CD8-positive, alpha-beta memory T cell (primary cell): ENCODE data around the gene SETD2. TPM values are rescaled to one million over a fixed set of nuclear protein-coding genes. Genes with fewer than 3 reads are reported as not detected.

Source experiments
- CTCF ChIA-PET: fragments of 350-600 bp; sonication (Branson Sonifier 250); formaldehyde crosslinking; loops from one replicate; lab custom pipeline; 2021; ENCODE audit warnings: antibody characterized with exemption; lab: Charles Lee
- POLR2A ChIA-PET: fragments of 350-600 bp; sonication (Branson Sonifier 250); formaldehyde crosslinking; loops from one replicate; lab custom pipeline; 2021; ENCODE audit warnings: antibody characterized with exemption; lab: Charles Lee
- DNase-seq, 5 donors: peaks; one replicate each; pipeline versions ENCODE4 v3.0.0 to v3.0.0-alpha.2; 2020 to 2022; ENCODE audit warnings: mixed read lengths in 1 of 5
- H3K27ac ChIP-seq: one replicate; pipeline ENCODE4 v1.7.0; 2013; ENCODE audit warnings: low read depth, mild to moderate bottlenecking, low read length, moderate library complexity
- H3K27me3 ChIP-seq: 2 replicates; pipeline ENCODE4 v1.7.0; 2013; ENCODE audit warnings: low read length, mild to moderate bottlenecking; ENCODE audit not compliant: insufficient read depth, poor library complexity, severe bottlenecking
- H3K36me3 ChIP-seq: 2 replicates; pipeline ENCODE4 v1.7.0; 2013; ENCODE audit warnings: mild to moderate bottlenecking, low read length, moderate library complexity; ENCODE audit not compliant: insufficient read depth
- H3K4me1 ChIP-seq: 2 replicates; pipeline ENCODE4 v1.7.0; 2013; ENCODE audit warnings: mild to moderate bottlenecking, low read length, moderate library complexity; ENCODE audit not compliant: insufficient read depth
- H3K4me3 ChIP-seq: 2 replicates; pipeline ENCODE4 v1.7.0; 2013; ENCODE audit warnings: mild to moderate bottlenecking, low read length
- H3K9me3 ChIP-seq: 2 replicates; pipeline ENCODE4 v1.7.0; 2013; ENCODE audit warnings: mild to moderate bottlenecking, low read length
- H3K27ac Mint-ChIP-seq, 8 donors: one replicate each; pipeline ENCODE4 v1.8.0; 2020 to 2021; ENCODE audit warnings: mixed read lengths in 8 of 8, mild to moderate bottlenecking in 6 of 8, inconsistent platforms in 3 of 8, moderate library complexity in 3 of 8
- H3K27me3 Mint-ChIP-seq, 2 donors: one replicate each; pipeline ENCODE4 v1.8.0; 2020 to 2021; ENCODE audit warnings: mixed read lengths in 2 of 2, mild to moderate bottlenecking in 1 of 2, moderate library complexity in 1 of 2
- H3K36me3 Mint-ChIP-seq, 3 donors: one replicate each; pipeline ENCODE4 v1.8.0; 2020 to 2021; ENCODE audit warnings: mixed read lengths in 3 of 3, inconsistent platforms in 1 of 3, mild to moderate bottlenecking in 1 of 3
- H3K4me1 Mint-ChIP-seq, 3 donors: one replicate each; pipeline ENCODE4 v1.8.0; 2020 to 2021; ENCODE audit warnings: mixed read lengths in 3 of 3, inconsistent platforms in 1 of 3, mild to moderate bottlenecking in 1 of 3
- H3K4me3 Mint-ChIP-seq, 7 donors: one replicate each; pipeline ENCODE4 v1.8.0; 2020 to 2021; ENCODE audit warnings: mixed read lengths in 7 of 7, mild to moderate bottlenecking in 6 of 7, moderate library complexity in 4 of 7, inconsistent platforms in 2 of 7
- H3K9me3 Mint-ChIP-seq, 5 donors: one replicate each; pipeline ENCODE4 v1.8.0; 2020 to 2022; ENCODE audit warnings: mixed read lengths in 5 of 5, mild to moderate bottlenecking in 3 of 5, moderate library complexity in 2 of 5, inconsistent platforms in 1 of 5
- polyA plus RNA-seq: library from polyadenylated mRNA; unstranded; fragments of 300-500 nt; fragmentation: Illumina TruSeq; gene quantifications from one replicate; pipeline ENCODE4 v1.2.3, GENCODE V29; 2021
- total RNA-seq, 2 experiments: library from RNA; stranded (reverse); gene quantifications; one replicate each; pipeline ENCODE4 v1.2.3, GENCODE V29; 2021

The SETD2 gene
- total and polyA plus RNA-seq, 3 experiments from 2014 or later, result 30.2 to 32.8 (median 32.4) TPM

GRCh38 chr3:46968783-46969428 is 195.0 kb downstream of the SETD2 start:
- no peak for DNase-seq
- H3K9me3 ChIP-seq, result no peaks in the 10 kb centered on the region
- CTCF ChIA-PET, result interaction anchor here (1.0 to 2.3 kb wide), 3 partner anchors 10 to 19 kb away, joined by 4 to 6 read pairs (median 4); partner anchors contain the start of gene NBEAL2
- no peak overlapping the region for H3K4me3 ChIP-seq
- no peaks in the 10 kb centered on the region for H3K27me3 ChIP-seq
- no peaks in the 10 kb centered on the region for H3K27me3 Mint-ChIP-seq
- H3K27ac Mint-ChIP-seq, result peak overlapping the region in 5 of 8 donors; percentile 29 to 83 (median 39)
- peak overlapping the region in 3 of 7 donors; percentile 5 to 38 (median 19) for H3K4me3 Mint-ChIP-seq
- H3K4me1 ChIP-seq, result peaks cover 79% of the 10 kb centered on the region
- POLR2A ChIA-PET, result no interaction called here
- H3K9me3 Mint-ChIP-seq, result no peaks in the 10 kb centered on the region
- peaks cover 0 to 61% (median 3%) of the 10 kb centered on the region in 3 donors for H3K36me3 Mint-ChIP-seq
- peaks cover 79 to 88% (median 85%) of the 10 kb centered on the region in 3 donors for H3K4me1 Mint-ChIP-seq
- H3K27ac ChIP-seq, result no peak overlapping the region
- peaks cover 4% of the 10 kb centered on the region for H3K36me3 ChIP-seq

DNA sequence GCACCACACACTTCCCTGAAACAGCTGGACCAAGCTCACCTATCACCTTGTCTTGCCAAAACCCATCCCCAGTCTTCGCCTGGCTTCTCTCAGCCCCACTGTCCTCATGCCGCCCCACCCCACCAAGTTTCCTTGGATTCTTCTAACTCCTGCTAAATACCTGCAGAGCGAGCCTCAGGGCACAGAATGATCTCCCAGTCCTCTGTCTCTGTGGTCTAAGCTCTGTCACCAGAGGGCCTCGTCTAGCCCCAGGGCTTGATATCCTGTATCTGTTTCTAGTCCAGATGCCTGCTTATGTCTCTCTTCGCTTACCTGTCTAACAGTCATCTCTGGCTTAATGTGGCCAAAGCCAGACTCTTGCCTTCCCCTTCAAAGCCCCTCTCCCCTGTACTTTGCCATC is 197.1 kb downstream of the SETD2 start:
- Mint-ChIP-seq H3K27me3 (no peaks in the 10 kb centered on the region), H3K27ac (peak overlapping the region; percentile 53 to 96 (median 80)), H3K4me3 (peak overlapping the region in 4 of 7 donors; percentile 1 to 65 (median 34)), H3K4me1 (peaks cover 74 to 88% (median 84%) of the 10 kb centered on the region in 3 donors), H3K36me3 (peaks cover 0 to 61% (median 7%) of the 10 kb centered on the region in 3 donors), H3K9me3 (no peaks in the 10 kb centered on the region)
- no peak for DNase-seq
- POLR2A ChIA-PET, result no interaction called here
- Histone ChIP-seq H3K9me3 (no peaks in the 10 kb centered on the region), H3K27ac (peak overlapping the region; percentile 3), H3K36me3 (peaks cover 4% of the 10 kb centered on the region), H3K27me3 (no peaks in the 10 kb centered on the region), H3K4me3 (no peak overlapping the region), H3K4me1 (peaks cover 67% of the 10 kb centered on the region)
- CTCF ChIA-PET, result interaction anchor here (1.0 to 1.3 kb wide), 3 partner anchors 8 to 31 kb away, joined by 3 to 5 read pairs (median 3); no protein-coding TSS in a partner anchor

Other genes with a start within 250 kb of the SETD2 start
- gene CCDC12, start 187.4 kb downstream of the SETD2 start, total RNA-seq, result 10 to 100 TPM; 56.4 to 59.8 TPM
- gene CCDC12, start 187.4 kb downstream of the SETD2 start, polyA plus RNA-seq, result 114 TPM
- gene NBEAL2, start 184.4 kb downstream of the SETD2 start, total RNA-seq, result 10 to 100 TPM; 76.2 to 83.5 TPM
- 12.8 TPM for gene NBEAL2, start 184.4 kb downstream of the SETD2 start, polyA plus RNA-seq
- 1 to 10 TPM; 5.8 to 7.2 TPM for gene KIF9, start 118.7 kb upstream of the SETD2 start, total RNA-seq
- 7.6 TPM for gene KIF9, start 118.7 kb upstream of the SETD2 start, polyA plus RNA-seq
- gene KLHL18, start 118.8 kb upstream of the SETD2 start, total RNA-seq, result 10 to 100 TPM; 44.5 to 46.8 TPM
- 14.2 TPM for gene KLHL18, start 118.8 kb upstream of the SETD2 start, polyA plus RNA-seq
- gene PTPN23, start 216.9 kb upstream of the SETD2 start, total RNA-seq, result 10 to 100 TPM; 30.5 to 36.1 TPM
- gene PTPN23, start 216.9 kb upstream of the SETD2 start, polyA plus RNA-seq, result 4.4 TPM